C4-2B (cell line): ENCODE measurements around the gene BCKDK.

Source experiments
- H3K27ac ChIP-seq: fragments of 450-650 bp; 2 replicates; pipeline ENCODE4 v1.5.1; 2017
- ZFX ChIP-seq: fragments of 450-650 bp; IDR thresholded peaks from 2 replicates; pipeline ENCODE4 v1.6.1; 2017
- TF ChIP-seq, protein P1 (sequence below): fragments of 450-650 bp; conservative IDR thresholded peaks from 2 replicates; pipeline ENCODE4 v1.5.1; 2017; ENCODE audit warnings: mild to moderate bottlenecking

BCKDK gene

DNA sequence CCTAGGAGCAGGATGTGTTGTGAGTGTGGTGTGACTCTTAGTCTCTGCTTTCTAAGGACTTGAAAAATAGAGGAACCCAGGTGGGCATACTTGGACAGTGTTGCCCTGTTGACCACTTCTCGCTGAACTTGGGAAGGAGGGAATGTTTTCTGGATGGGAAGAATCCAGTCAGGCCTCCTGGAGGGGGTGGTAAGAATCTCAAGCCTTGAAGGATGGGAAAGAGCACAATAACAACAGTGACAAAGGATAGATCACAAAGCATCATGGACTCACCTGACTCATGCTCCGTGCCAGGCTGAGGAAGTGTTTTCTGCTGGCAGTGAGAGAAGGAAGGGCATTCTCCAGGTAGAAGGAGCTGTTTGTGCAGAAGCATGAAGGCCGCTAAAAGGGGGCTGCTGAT, 17.7 kb downstream of the BCKDK start:
- H3K27ac ChIP-seq = no peak overlapping the region
- TF ChIP-seq, protein P1, sequence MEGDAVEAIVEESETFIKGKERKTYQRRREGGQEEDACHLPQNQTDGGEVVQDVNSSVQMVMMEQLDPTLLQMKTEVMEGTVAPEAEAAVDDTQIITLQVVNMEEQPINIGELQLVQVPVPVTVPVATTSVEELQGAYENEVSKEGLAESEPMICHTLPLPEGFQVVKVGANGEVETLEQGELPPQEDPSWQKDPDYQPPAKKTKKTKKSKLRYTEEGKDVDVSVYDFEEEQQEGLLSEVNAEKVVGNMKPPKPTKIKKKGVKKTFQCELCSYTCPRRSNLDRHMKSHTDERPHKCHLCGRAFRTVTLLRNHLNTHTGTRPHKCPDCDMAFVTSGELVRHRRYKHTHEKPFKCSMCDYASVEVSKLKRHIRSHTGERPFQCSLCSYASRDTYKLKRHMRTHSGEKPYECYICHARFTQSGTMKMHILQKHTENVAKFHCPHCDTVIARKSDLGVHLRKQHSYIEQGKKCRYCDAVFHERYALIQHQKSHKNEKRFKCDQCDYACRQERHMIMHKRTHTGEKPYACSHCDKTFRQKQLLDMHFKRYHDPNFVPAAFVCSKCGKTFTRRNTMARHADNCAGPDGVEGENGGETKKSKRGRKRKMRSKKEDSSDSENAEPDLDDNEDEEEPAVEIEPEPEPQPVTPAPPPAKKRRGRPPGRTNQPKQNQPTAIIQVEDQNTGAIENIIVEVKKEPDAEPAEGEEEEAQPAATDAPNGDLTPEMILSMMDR = no peak
- TF ChIP-seq ZFX = no peak

DNA sequence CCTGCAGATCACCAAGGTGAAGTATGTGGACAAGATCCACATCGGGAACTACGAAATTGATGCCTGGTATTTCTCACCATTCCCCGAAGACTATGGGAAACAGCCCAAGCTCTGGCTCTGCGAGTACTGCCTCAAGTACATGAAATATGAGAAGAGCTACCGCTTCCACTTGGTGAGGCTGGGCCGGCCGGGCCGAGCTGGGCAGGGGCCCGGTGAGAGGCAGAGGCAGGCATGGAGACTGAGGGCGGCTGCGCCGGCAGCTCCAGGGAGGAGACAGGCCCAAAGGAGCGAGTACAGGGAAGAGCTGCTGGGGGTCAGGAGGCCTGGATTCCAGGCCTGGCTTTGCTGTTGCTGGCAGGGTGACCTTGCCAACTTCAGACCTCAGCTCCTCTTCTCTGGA, 19.0 kb downstream of the BCKDK start:
- TF ChIP-seq, protein P1 = no peak
- TF ChIP-seq ZFX = no peak
- no peak overlapping the region for H3K27ac ChIP-seq

DNA sequence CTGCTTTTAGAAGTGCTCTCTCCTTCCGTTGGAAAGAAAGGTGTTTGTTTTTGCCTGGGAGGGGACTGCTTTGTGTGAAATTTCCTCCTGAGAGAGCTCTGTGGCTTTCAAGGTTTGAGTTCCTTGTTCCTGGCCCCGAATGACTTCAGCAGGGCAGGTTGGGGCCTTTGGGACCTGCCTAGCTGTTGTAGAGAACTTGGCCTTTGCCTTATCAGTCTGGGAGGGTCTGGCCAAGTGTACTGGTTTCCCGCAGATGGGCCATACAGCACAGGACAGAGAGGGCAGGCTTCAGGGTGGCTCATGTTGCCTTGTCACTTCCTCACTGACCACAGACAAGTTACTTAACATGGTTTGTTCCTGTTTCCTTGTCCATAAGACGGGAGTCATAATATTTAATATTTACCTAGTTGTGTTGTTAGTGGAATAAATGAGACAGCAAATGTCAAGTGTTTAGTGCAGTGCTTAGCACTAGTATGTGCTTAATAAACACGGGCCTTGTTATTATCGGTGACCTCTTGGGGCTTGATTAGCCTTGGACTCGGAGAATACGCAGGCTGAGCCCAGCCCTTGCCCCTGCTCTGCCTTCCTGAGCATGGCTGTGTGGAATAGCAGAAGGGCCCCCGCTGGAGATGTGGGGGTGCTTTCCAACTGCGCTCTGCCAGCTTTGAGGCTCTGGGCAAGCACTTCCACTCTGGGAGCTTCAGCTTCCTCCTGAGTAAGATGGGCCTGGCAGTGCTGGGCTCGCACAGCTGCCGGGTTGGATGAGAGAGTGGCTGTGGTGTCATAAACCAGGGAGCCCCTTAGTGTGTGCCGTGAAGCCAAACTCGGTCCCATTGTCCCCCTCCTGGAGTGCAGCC, 20.8 kb downstream of the BCKDK start:
- peak overlapping the region; percentile 71 for H3K27ac ChIP-seq
- TF ChIP-seq ZFX = no peak
- TF ChIP-seq, protein P1 = no peak

DNA sequence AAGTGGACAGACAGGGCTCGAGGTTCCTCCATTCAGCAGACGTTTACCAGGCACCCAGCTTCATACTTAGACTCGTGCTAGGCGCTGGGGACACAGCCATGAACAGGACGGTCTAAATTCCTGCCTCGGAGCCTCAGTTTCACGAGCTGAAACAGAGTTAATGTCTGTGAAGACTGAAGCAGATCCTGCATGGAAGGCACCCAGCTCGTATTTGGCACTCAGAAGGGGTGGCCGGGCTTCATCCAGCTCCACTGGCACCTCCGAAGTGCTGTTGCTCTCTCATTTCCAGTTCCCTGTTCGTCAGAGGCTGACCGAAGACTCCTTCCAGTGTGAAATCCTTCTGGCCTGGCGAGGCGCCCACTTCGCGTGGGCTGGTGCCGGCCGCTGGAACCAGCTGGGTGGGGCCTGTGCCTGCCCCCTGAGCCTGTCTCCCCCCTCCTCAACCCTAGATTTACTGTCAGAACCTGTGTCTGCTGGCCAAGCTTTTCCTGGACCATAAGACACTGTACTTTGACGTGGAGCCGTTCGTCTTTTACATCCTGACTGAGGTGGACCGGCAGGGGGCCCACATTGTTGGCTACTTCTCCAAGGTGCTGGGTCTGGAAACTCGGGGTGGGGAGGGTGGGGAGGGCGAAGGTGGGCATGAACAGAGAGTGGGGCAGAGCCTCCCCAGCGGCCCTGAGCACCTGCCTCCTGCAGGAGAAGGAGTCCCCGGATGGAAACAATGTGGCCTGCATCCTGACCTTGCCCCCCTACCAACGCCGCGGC, 21.6 kb downstream of the BCKDK start:
- TF ChIP-seq, protein P1 = no peak
- H3K27ac ChIP-seq = peak overlapping the region; percentile 71

DNA sequence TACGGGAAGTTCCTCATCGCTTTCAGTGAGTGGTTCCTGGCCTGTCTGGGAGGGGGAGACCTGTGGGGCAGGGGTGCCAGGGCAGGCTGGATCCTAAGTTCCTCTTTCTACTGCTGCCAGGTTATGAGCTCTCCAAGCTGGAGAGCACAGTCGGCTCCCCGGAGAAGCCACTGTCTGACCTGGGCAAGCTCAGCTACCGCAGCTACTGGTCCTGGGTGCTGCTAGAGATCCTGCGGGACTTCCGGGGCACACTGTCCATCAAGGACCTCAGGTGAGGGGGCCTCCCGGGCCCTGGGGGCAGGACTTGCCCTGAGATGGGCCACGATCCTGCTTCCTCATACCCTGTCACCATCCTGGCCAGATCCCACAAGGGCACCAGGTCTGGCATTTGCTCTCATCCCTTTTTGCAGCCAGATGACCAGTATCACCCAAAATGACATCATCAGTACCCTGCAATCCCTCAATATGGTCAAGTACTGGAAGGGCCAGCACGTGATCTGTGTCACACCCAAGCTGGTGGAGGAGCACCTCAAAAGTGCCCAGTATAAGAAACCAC, 22.2 kb downstream of the BCKDK start:
- peak overlapping the region; percentile 71 for H3K27ac ChIP-seq
- TF ChIP-seq, protein P1 = no peak
- TF ChIP-seq ZFX = no peak

DNA sequence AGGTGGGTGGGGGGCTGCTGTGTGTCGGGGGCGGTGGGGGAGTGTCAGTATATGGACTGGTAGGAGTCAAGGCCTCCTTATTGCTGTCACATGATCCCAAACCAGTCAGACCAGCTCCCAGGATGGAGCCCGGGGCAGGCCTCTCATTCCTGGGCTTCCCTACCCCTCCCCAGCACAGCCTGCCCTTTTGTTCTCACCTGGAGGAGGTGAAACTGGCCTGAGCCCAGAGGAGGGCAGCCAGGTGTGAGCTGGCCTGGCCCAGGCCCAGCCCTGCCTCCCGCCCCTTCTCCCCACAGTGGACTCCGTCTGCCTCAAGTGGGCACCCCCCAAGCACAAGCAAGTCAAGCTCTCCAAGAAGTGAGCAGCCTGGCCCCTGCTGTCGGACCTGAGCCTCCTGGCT, 22.7 kb downstream of the BCKDK start:
- peak overlapping the region; percentile 71 for H3K27ac ChIP-seq
- TF ChIP-seq ZFX = no peak
- TF ChIP-seq, protein P1 = no peak

DNA sequence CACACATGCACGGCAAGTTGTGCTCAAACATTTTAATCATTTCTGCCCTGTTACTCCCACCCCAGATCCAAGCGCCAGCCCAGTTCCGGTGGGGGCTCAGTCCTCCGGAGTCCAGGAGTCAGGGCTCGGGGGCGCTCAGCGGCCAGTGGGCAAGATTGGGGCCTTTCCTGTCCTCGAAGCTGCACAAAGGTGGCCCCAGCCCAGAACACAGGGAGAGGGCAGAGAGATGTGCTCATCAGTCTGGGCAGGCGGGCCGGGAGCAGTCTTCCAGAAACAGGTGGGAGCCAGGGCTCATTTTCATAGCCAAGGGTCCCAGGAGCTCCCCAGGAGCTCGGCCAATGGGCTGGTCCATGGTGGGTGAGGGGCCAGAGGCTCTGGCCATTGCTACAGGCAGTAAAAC, 23.2 kb downstream of the BCKDK start:
- TF ChIP-seq, protein P1 = no peak
- no peak for TF ChIP-seq ZFX
- H3K27ac ChIP-seq = peak overlapping the region; percentile 71
